ES-I3 (cell line): ENCODE data around the gene RTL9.
"Not testable (repeated sequence)": the region's sequence is repeated elsewhere in the genome, so short reads cannot be mapped to it uniquely, and the experiment has no call there.

Experiments used
- H3K36me3 ChIP-seq: 2 replicates; pipeline ENCODE4 v1.6.1; 2013; ENCODE audit warnings: mild to moderate bottlenecking, low read length, control low read depth, moderate library complexity; ENCODE audit not compliant: insufficient read depth
- H3K4me1 ChIP-seq: 2 replicates; pipeline ENCODE4 v1.6.1; 2013; ENCODE audit warnings: mild to moderate bottlenecking, control low read depth, low read length; ENCODE audit not compliant: insufficient read depth
- H3K9ac ChIP-seq: 2 replicates; pipeline ENCODE4 v1.6.1; 2013; ENCODE audit warnings: low read depth, mild to moderate bottlenecking, low read length, moderate library complexity
- H3K9me3 ChIP-seq: 2 replicates; pipeline ENCODE4 v1.6.1; 2013; ENCODE audit warnings: mild to moderate bottlenecking, low read length, moderate library complexity; ENCODE audit not compliant: control insufficient read depth, insufficient read depth

Gene RTL9

DNA sequence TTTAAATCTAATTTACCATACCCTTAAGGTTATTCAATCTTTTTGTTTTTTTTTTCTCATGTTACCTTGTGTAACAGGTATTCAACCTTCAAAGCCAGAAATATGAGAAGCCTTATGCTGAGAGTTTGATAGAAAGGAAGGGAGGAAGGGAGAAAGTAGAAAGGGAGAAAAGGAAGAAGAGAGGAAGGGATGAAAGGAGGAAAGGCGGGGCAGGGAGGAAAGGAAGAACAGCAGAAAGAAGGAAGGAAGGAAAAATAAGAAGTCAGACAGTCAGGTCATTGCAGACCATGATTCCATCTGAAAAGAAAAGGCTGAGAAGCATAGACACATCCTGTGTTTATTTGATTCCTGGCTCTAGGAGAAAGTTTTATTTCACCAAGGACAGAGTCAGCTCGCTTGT is 30.9 kb downstream of the RTL9 start:
- Histone ChIP-seq H3K9me3 (peaks cover 2% of the 10 kb centered on the region; the same call in 1 of the 2 replicates), H3K9ac (no peak overlapping the region), H3K36me3 (no peaks in the 10 kb centered on the region), H3K4me1 (no peaks in the 10 kb centered on the region)

DNA sequence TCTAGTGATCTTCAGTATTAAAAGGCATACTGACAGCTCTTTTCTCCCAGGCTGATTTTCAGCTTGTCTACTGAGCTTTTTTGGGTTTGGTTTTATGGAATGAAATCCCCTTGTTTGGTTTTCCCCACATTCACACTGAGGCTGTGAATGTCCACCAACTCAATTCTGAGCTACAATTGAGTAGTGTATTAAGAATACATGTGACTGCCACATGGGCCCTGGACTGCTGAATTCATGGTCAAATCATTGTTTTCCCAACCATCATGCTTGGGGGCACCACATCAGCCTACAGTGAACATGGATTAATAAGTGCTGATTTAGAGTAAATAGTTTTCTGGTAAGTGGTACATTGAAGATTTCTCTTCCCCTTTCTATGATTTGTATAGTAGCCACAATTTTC is 32.4 kb downstream of the RTL9 start:
- Histone ChIP-seq H3K9me3 (no peaks in the 10 kb centered on the region), H3K9ac (no peak overlapping the region), H3K36me3 (no peaks in the 10 kb centered on the region), H3K4me1 (no peaks in the 10 kb centered on the region)

DNA sequence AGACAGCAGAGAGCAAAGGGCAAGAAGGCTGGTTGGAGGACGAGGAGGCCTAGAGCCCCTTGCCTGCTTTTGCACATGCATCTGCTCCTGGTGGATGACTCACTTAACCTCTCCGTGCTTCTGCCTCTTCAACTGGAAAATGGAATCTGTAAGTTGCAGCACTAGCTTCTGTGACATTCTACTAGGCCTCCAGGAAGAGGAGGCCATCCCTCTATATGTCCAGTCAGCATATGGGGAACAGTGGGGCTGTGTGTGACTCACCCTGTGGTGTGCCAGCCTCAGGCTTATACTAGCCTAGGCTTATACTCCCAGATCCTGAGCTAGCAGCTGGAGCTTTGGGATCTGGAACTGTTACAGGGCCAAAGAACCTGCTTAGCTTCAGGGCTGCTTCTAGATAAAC is 36.0 kb downstream of the RTL9 start:
- Histone ChIP-seq H3K36me3 (no peaks in the 10 kb centered on the region), H3K9me3 (no peaks in the 10 kb centered on the region), H3K4me1 (no peaks in the 10 kb centered on the region), H3K9ac (no peak overlapping the region)

DNA sequence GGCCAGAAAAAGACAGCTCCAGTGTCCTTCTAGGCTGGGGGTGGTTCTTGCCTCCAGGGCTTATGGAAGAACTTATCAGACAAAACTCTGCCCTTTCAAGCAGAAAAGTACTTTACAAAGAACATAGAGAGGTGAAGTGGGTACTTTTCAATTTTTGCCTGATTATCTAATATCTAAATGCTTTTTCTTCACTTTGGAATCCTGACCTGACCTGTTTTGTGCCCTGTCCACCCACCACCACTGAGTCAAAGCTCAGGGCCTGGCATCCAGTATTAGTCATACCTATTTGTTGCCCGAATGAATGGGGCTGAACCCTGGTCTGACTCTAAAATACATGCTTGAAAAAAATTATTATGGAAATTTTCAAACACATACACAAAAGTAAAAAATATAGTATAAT is 37.2 kb downstream of the RTL9 start:
- H3K4me1 ChIP-seq: peaks cover under 1% of the 10 kb centered on the region; the same call in 1 of the 2 replicates
- H3K9me3 ChIP-seq: no peaks in the 10 kb centered on the region
- H3K9ac ChIP-seq: no peak overlapping the region
- no peaks in the 10 kb centered on the region for H3K36me3 ChIP-seq

DNA sequence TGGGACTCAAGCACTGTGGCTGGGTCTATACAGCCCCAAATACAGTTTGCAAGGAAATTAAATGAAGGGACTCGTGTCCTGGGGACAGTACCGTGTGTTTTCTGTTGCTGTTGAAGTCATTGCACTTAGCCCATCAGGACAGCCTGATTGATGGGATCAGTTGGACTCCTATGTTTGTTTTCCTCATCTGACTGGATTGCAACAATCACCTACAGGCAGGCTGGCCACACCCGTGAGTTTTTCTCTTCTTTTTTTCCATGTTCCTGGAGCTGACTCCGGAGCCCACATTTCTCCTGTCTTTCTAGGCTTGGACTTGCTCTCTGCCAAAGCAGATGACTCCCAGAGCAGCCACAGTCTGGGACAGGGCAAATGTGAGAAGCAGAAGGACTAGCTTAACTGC is 38.1 kb downstream of the RTL9 start:
- Histone ChIP-seq H3K36me3 (no peaks in the 10 kb centered on the region), H3K9me3 (no peaks in the 10 kb centered on the region), H3K4me1 (peaks cover 6% of the 10 kb centered on the region; the same call in 1 of the 2 replicates), H3K9ac (no peak overlapping the region)

DNA sequence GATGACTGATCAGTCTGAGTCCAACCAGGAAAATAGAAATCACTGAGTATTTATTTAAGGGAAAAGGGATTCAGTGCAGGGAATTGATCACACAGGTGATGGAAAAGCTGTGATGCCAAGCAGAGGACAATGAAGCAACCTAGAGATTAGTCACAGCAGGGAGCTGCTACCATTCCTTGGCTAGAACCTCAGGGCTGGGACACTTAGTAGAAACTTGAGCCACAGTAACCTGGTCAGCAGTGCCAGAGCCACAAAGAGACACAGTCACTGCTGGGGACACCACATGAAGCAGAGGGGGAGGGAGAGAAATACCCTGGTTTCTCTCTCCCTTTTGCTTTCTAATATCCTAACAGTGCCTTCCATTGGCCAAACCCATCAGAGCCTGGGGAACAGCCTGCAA is 38.7 kb downstream of the RTL9 start:
- no peak overlapping the region for H3K9ac ChIP-seq
- H3K9me3 ChIP-seq: no peaks in the 10 kb centered on the region
- no peaks in the 10 kb centered on the region for H3K36me3 ChIP-seq
- H3K4me1 ChIP-seq: peaks cover 12% of the 10 kb centered on the region

DNA sequence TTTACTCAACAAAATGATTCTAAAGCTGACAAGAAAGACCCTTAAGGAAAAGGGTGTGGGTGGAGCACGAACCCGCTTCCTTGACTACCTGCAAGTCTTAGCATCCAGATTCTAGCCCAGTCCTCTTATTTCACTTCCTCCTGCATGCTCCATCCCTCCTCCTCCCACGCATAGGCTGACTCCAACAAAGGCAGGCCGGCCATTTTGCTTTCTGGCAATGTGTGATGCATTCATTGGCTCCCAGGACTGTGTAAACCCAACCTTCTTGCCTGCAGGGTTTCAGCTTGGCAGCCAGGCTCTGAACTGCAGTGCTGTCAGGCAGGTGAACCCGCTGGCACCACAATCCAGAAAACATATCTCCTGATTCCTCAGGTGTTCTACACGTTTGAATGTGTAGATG is 39.3 kb downstream of the RTL9 start:
- Histone ChIP-seq H3K4me1 (peaks cover 17% of the 10 kb centered on the region), H3K9ac (no peak overlapping the region), H3K9me3 (no peaks in the 10 kb centered on the region), H3K36me3 (no peaks in the 10 kb centered on the region)

DNA sequence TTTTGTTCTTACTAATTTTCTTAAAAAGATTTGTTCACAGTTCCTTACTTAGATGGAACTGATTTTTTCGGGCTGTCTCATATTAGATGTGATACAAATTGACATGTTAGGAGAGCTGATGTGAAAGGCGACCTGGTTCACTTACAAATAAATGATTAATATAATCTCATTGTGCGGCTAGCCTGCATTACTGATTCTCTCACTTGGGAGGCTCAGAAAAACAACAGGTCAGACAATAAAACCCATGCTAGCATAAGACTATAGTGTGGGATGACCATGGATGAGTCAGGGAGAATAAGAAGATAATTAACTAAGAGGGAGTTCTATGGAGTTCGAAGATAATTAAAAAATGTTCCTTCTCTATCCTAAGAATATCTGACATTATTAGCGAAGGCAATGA is 40.8 kb downstream of the RTL9 start:
- Histone ChIP-seq H3K4me1 (peaks cover 33% of the 10 kb centered on the region), H3K9ac (no peak overlapping the region), H3K9me3 (no peaks in the 10 kb centered on the region), H3K36me3 (no peaks in the 10 kb centered on the region)

DNA sequence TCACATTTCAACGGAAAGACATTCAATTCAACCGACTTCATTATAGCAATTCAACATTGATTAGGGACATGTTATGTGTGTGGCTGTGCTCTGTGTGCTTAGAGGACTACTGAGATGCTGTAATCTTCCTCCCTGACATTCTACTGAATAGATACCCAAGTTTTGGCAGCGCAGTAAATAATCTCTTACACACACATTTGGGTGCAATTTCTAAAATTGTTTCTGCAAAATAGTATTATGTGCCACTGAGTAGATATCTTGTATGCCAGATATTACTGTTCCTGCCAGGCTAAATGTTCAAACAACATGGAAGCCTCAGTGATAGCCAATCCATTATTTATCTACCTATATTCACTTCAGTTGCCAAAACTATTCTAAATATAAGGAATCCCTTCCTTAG is 41.3 kb downstream of the RTL9 start:
- H3K4me1 ChIP-seq: peaks cover 36% of the 10 kb centered on the region
- H3K9ac ChIP-seq: no peak overlapping the region
- no peaks in the 10 kb centered on the region for H3K9me3 ChIP-seq
- no peaks in the 10 kb centered on the region for H3K36me3 ChIP-seq

DNA sequence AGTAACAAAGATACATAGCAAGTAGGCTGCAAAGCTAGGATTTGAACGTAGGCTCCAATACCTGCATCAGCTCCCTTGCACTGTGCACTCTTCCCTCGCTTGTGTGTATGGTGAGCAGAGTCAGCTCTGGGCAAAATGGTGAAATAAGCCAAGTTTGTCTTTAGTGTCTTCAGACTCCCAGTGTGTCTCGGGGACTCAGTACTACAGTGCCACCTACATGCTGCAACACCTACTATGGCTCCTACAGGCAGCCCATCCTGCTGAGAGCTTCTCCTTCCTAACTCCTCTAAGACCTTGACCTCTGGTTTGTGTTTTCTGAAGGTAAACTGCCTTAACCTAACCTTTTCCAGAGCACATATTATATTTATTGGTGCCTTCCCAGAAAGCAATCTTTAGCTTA is 42.5 kb downstream of the RTL9 start:
- no peak overlapping the region for H3K9ac ChIP-seq
- H3K4me1 ChIP-seq: peaks cover 46% of the 10 kb centered on the region
- H3K9me3 ChIP-seq: no peaks in the 10 kb centered on the region
- H3K36me3 ChIP-seq: no peaks in the 10 kb centered on the region

DNA sequence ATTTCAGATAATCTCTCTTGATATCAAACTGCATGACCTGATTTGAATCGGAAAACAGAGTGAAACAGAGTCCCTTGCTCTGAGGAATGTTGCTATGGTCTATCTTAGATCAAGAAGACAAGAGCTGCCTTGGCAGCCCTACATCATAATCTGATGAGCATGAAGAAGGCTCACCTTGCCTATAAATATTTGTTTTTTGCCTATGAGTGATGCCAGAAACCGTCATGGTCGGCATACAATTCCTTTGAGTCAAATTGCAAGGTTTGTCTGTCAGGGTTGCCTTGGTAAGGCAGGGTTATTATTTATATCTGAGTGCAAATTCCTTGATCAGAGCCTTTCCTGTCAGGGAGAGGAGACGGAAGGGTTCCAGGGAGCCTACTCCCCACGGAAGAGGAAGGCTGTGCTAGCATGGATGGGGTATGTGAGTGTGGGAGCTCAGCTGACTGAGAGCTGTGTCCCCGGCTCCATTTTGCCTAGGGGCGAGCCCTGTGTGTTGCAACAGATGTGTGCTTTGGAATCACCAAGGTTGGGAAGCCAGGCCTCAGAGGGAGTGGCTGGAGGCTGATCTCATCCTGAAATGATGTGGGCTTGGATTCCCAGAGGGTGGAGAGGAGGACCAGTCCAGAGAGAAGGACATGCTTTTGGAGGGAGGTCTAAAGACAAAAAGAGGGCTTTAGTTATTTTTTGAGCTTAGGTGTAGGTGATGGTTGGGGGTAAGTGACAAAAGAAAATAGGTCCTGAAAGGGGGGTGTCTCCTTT is 43.6 kb downstream of the RTL9 start:
- Histone ChIP-seq H3K9ac (no peak overlapping the region), H3K9me3 (no peaks in the 10 kb centered on the region), H3K4me1 (peaks cover 50% of the 10 kb centered on the region), H3K36me3 (no peaks in the 10 kb centered on the region)

DNA sequence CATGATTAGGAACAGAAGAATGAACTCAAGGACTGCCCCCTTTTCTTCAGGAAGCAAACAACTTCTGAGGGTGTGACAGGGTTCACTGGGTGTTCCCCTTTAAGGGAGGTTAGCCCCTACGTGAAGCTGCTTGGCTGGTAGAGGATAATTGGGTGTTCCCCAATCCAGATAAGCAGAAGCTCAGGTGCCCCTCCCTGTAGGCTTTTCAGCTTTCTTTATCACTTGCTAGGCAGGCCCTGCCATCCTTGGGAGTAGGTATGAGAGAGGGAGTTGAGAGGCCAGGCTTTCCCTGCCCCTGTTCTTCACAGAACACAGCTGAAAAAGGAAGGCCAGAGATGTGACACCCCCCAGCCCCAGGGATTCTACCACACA is 44.2 kb downstream of the RTL9 start:
- no peaks in the 10 kb centered on the region for H3K36me3 ChIP-seq
- H3K9ac ChIP-seq: no peak overlapping the region
- peaks cover 51% of the 10 kb centered on the region for H3K4me1 ChIP-seq
- no peaks in the 10 kb centered on the region for H3K9me3 ChIP-seq

DNA sequence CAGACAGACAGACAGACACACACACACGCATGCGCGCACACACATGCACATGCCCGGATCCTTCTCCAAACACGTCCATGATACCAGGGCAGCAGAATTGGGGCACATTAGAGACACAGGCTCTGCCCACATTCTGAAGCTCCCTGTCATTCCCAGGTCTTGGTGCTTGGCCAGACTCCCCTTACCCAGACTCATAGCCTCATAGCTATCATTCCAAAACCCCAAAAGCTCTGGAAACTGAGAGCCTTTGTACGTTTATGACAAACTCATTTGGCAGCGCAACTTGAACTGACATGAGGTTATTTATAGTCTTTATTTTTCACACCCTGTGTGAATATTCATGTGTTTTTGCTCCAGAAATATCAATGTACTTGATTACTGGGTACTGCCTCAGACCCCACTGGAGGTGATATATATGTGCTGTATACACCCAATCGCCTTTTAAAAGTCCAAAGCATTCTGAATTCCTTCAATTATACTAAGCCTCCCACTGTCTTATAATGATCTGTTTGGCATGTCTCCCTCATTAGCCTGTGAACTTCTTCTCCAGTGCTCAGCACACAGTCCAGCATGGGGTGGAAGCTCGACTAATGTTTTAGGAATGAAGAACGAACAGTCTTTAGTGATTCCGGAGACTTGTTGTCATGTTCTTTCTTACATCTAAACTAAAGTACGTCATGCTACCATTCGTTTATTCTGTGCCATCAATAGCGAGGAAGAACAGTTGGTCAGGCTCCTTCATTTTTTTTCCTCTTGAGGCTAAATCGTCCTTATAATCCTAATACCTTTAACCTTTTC is 45.0 kb downstream of the RTL9 start:
- H3K4me1 ChIP-seq: peaks cover 51% of the 10 kb centered on the region
- no peaks in the 10 kb centered on the region for H3K36me3 ChIP-seq
- H3K9me3 ChIP-seq: no peaks in the 10 kb centered on the region
- H3K9ac ChIP-seq: no peak overlapping the region

DNA sequence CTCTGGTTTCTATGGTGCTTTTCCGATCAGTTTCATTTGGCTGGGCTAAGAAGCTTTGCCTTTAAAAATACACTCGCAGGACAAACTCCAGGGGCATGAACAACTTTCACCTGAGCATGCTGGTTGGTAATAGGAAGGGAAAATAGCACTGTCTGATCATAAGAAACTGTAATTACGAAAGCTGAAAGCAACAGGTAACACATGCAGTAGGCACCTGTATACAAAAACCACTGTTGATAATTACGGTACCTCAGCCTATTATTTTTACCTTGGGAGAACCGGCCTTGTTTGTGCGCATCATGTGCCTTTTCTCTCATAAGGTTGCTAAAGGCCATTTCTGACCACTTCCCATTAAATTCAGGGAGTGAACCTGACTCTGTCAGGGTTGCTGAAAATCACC is 45.7 kb downstream of the RTL9 start:
- H3K9me3 ChIP-seq: no peaks in the 10 kb centered on the region
- H3K4me1 ChIP-seq: peaks cover 52% of the 10 kb centered on the region
- no peaks in the 10 kb centered on the region for H3K36me3 ChIP-seq
- H3K9ac ChIP-seq: no peak overlapping the region

DNA sequence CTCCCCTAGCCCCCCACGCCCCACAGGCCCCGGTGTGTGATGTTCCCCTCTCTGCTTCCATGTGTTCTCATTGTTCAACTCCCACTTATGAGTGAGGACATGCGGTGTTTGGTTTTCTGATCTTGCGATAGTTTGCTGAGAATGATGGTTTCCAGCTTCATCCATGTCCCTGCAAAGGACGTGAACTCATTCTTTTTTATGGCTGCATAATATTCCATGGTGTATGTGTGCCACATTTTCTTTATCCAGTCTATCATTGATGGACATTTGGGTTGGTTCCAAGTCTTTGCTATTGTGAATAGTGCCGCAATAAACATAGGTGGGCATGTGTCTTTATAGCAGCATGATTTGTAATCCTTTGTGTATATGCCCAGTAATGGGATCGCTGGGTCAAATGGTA is 47.6 kb downstream of the RTL9 start:
- not testable (repeated sequence) for H3K9me3 ChIP-seq

More for the DNA sequence above, 47.6 kb downstream of the RTL9 start:
- not testable (repeated sequence) for H3K36me3 ChIP-seq, H3K9ac ChIP-seq
- H3K4me1 ChIP-seq: peaks cover 58% of the 10 kb centered on the region
